T-cell (primary cell): Measurements from ENCODE around the gene CALM3. TPM values are rescaled to one million over a fixed set of nuclear protein-coding genes. Genes with fewer than 3 reads are reported as not detected.

ENCODE experiments used
- ATAC-seq, 4 experiments: fragments of 200-7000 bp in 3 of 4; fragments of 150-1000 bp in 1 of 4; cut with Tn5 transposase; replicated peaks in 1 of 4; 1 replicate in 3 of 4; 2 replicates in 1 of 4; pipeline ENCODE4 v1.10.0; 2021; ENCODE audit warnings: moderate library complexity in 3 of 4, mild to moderate bottlenecking in 2 of 4, moderate number of reproducible peaks in 1 of 4
- CTCF ChIA-PET, 2 donors: fragments of 300-600 bp; sonication (Branson Sonifier 250); formaldehyde crosslinking; loops; one replicate each; lab custom pipeline; 2022; ENCODE audit warnings: antibody characterized with exemption in 2 of 2; lab: Charles Lee
- POLR2A ChIA-PET, 2 donors: fragments of 300-600 bp; sonication (Branson Sonifier 250); formaldehyde crosslinking; loops; one replicate each; lab custom pipeline; 2022; ENCODE audit warnings: antibody characterized with exemption in 2 of 2; lab: Charles Lee
- DNase-seq, 35 experiments: peaks; one replicate each; pipeline versions ENCODE4 v3.0.0 to v3.0.0-alpha.2; 2013 to 2023
- H3K27ac ChIP-seq: one replicate; pipeline ENCODE4 v1.5.1; 2013; ENCODE audit warnings: low read length
- H3K27me3 ChIP-seq, 2 experiments: replicated peaks in 1 of 2; 1 replicate in 1 of 2; 2 replicates in 1 of 2; pipeline versions ENCODE4 v1.6.1 to v1.7.0; 2013; ENCODE audit warnings: low read length in 1 of 2, mixed read lengths in 1 of 2; ENCODE audit not compliant: control insufficient read depth in 2 of 2, insufficient read depth in 2 of 2; ENCODE audit errors: extremely low read depth in 1 of 2
- H3K36me3 ChIP-seq, 2 donors: 1 replicate in 1 of 2; 2 replicates in 1 of 2; pipeline versions ENCODE4 v1.6.1 to v1.7.0; 2013; ENCODE audit warnings: low read length in 1 of 2; ENCODE audit not compliant: control insufficient read depth in 2 of 2, insufficient read depth in 1 of 2; ENCODE audit errors: extremely low read depth in 1 of 2
- H3K4me1 ChIP-seq, 2 experiments: 1 replicate in 1 of 2; 2 replicates in 1 of 2; pipeline versions ENCODE4 v1.6.1 to v1.7.0; 2013; ENCODE audit warnings: low read length in 2 of 2, mixed read lengths in 1 of 2; ENCODE audit not compliant: insufficient read depth in 2 of 2, control insufficient read depth in 1 of 2; ENCODE audit errors: extremely low read depth in 1 of 2
- H3K4me3 ChIP-seq, 2 donors: 1 replicate in 1 of 2; 2 replicates in 1 of 2; pipeline versions ENCODE4 v1.5.1 to v1.7.0; 2013; ENCODE audit warnings: mild to moderate bottlenecking in 2 of 2, low read length in 1 of 2, moderate library complexity in 1 of 2; ENCODE audit not compliant: control insufficient read depth in 1 of 2; ENCODE audit errors: extremely low read depth in 1 of 2
- H3K9me3 ChIP-seq: 2 replicates; pipeline ENCODE4 v1.7.0; 2013
- H3K27ac Mint-ChIP-seq, 2 donors: one replicate each; pipeline ENCODE4 v1.8.0; 2020 to 2021; ENCODE audit warnings: mild to moderate bottlenecking in 2 of 2, mixed read lengths in 2 of 2
- H3K27me3 Mint-ChIP-seq, 2 donors: one replicate each; pipeline ENCODE4 v1.8.0; 2021 to 2022; ENCODE audit warnings: mixed read lengths in 2 of 2
- H3K36me3 Mint-ChIP-seq: one replicate; pipeline ENCODE4 v1.8.0; 2021; ENCODE audit warnings: mixed read lengths
- H3K4me1 Mint-ChIP-seq, 3 donors: one replicate each; pipeline ENCODE4 v1.8.0; 2020 to 2022; ENCODE audit warnings: mixed read lengths in 3 of 3, mild to moderate bottlenecking in 1 of 3
- H3K4me3 Mint-ChIP-seq, 3 donors: one replicate each; pipeline ENCODE4 v1.8.0; 2020 to 2022; ENCODE audit warnings: mild to moderate bottlenecking in 3 of 3, mixed read lengths in 3 of 3, moderate library complexity in 3 of 3
- H3K9me3 Mint-ChIP-seq, 3 donors: one replicate each; pipeline ENCODE4 v1.8.0; 2020 to 2022; ENCODE audit warnings: mixed read lengths in 3 of 3
- WGBS: methylation state at CpG from one replicate; pipeline ENCODE4 v1.1.5; 2013; ENCODE audit warnings: missing lambda C conversion rate; ENCODE audit not compliant: insufficient coverage; 5-methylcytosine and 5-hydroxymethylcytosine counted together
- total RNA-seq, 35 experiments: library from RNA in 6 of 35; stranded (reverse) in 6 of 35; fragments of 120-200 nt in 1 of 35; gene quantifications; one replicate each; pipeline versions ENCODE4 v1.2.1 to v1.2.4 and lab custom pipeline; 2013 to 2026

CALM3 gene
- total RNA-seq, 5 donors from 2014 or later (not counting 1 experiment from before 2014, with no cell fraction given), result 183 to 256 (median 208) TPM

GRCh38 chr19:46620267-46620666, 19.1 kb downstream of the CALM3 start:
- no peaks in the 10 kb centered on the region for H3K9me3 ChIP-seq
- Mint-ChIP-seq H3K36me3 (no peaks in the 10 kb centered on the region), H3K4me1 (peaks cover 52 to 77% (median 65%) of the 10 kb centered on the region in 3 donors), H3K9me3 (no peaks in the 10 kb centered on the region), H3K27ac (peak overlapping the region; percentile 77 to 85), H3K4me3 (peak overlapping the region in 1 of 3 donors; percentile 69), H3K27me3 (no peaks in the 10 kb centered on the region)
- ChIA-PET CTCF (interaction anchor here (0.6 kb wide), 3 partner anchors 37 to 113 kb away, joined by 3 to 9 read pairs (median 3); no protein-coding TSS in a partner anchor), POLR2A (interaction anchor here in 1 of 2 donors (0.6 to 0.7 kb wide), 2 partner anchors 8 to 18 kb away, joined by 8 read pairs; no protein-coding TSS in a partner anchor)
- H3K4me3 ChIP-seq, result no peak overlapping the region
- no peaks in the 10 kb centered on the region for H3K36me3 ChIP-seq
- H3K27ac ChIP-seq, result peak overlapping the region; percentile 64
- 100% methylated on average over 1 of the region's 3 CpGs for WGBS
- ATAC-seq (no peak), DNase-seq (no peak)
- H3K4me1 ChIP-seq, result peaks cover 54 to 87% of the 10 kb centered on the region in 2 experiments
- peaks cover 0 to 22% of the 10 kb centered on the region in 2 experiments for H3K27me3 ChIP-seq

- POLR2A ChIA-PET, result interaction anchor here in 1 of 2 donors (0.7 kb wide), 1 partner anchor 9 kb away, joined by 8 read pairs; no protein-coding TSS in a partner anchor
- Histone ChIP-seq H3K27ac (no peak overlapping the region), H3K4me1 (peaks cover 54 to 90% of the 10 kb centered on the region in 2 experiments), H3K9me3 (no peaks in the 10 kb centered on the region), H3K27me3 (peaks cover 0 to 25% of the 10 kb centered on the region in 2 experiments), H3K36me3 (no peaks in the 10 kb centered on the region), H3K4me3 (no peak overlapping the region)
- ATAC-seq (no peak), DNase-seq (no peak)
- WGBS, result 83% methylated on average over 4 of the region's 6 CpGs
- CTCF ChIA-PET, result interaction anchor here in 1 of 2 donors (0.6 kb wide), 2 partner anchors 52 to 113 kb away, joined by 3 read pairs; no protein-coding TSS in a partner anchor
- no peaks in the 10 kb centered on the region for H3K9me3 Mint-ChIP-seq
- no peaks in the 10 kb centered on the region for H3K36me3 Mint-ChIP-seq
- peaks cover 52 to 76% (median 67%) of the 10 kb centered on the region in 3 donors for H3K4me1 Mint-ChIP-seq
- peak overlapping the region in 1 of 3 donors; percentile 69 for H3K4me3 Mint-ChIP-seq
- H3K27me3 Mint-ChIP-seq, result no peaks in the 10 kb centered on the region
- H3K27ac Mint-ChIP-seq, result peak overlapping the region in 1 of 2 donors; percentile 77
These were observed 19.6 kb downstream of the CALM3 start for GRCh38 chr19:46620716-46621115.

DNA sequence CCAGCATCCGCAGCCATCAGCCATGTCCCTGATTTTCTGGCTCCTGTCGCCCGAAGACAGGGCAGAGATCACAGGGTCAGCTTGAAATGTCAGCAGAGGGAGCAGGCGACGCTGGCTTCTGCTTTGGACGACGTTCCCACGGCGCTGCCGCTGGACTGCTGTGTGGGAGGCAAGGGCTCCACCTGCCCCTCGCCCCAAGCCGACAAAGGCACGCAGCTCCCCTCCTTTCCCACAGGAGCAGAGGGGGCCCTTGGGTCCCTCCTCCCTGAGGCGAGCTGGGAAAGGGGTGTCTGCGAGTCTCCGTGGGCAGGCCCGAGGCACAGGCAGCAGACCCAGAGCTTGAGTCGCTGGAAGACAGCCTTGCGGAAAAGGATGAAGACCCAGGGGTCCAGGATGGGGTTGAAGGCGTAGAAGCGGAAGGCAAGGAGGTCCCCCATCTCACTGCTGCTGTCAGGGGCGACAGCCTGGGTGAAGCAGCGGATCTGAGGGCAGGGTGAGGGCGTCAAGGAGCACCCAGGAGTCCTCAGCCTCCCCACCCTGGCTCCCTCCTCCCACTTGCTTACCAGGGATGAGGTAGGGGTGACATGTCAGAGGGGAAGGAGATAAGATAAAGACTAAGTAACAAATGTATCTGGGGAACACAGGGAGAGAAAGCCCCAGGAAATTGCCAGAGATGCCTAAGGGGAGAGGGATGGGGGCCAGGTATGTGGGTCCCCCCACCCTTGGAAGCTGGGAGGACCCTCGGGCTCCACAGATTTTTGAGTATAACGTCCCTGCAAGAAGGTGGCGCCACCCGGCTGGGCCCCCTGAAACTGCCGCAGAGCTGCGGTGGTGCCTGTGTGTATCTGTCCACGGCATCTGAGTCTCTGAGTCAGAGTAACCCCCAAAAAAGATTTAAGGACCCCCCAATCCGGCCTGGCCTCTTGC, 20.3 kb downstream of the CALM3 start:
- H3K36me3 Mint-ChIP-seq, result no peaks in the 10 kb centered on the region
- no peaks in the 10 kb centered on the region for H3K9me3 ChIP-seq
- 82% methylated on average over 23 of the region's 32 CpGs for WGBS
- H3K36me3 ChIP-seq, result no peaks in the 10 kb centered on the region
- DNase-seq, result peak in 1 of 35 experiments; percentile 17
- no peak overlapping the region for H3K4me3 ChIP-seq
- H3K4me1 Mint-ChIP-seq, result peaks cover 51 to 70% (median 65%) of the 10 kb centered on the region in 3 donors
- H3K27ac ChIP-seq, result no peak overlapping the region
- H3K27me3 Mint-ChIP-seq, result no peaks in the 10 kb centered on the region
- H3K27ac Mint-ChIP-seq, result peak overlapping the region in 1 of 2 donors; percentile 43
- H3K4me3 Mint-ChIP-seq, result peak overlapping the region in 2 of 3 donors; percentile 9 to 69
- ChIA-PET POLR2A (no interaction called here), CTCF (no interaction called here)
- no peak for ATAC-seq
- no peaks in the 10 kb centered on the region for H3K9me3 Mint-ChIP-seq
- peaks cover 0 to 32% of the 10 kb centered on the region in 2 experiments for H3K27me3 ChIP-seq
- H3K4me1 ChIP-seq, result peaks cover 54 to 83% of the 10 kb centered on the region in 2 experiments

DNA sequence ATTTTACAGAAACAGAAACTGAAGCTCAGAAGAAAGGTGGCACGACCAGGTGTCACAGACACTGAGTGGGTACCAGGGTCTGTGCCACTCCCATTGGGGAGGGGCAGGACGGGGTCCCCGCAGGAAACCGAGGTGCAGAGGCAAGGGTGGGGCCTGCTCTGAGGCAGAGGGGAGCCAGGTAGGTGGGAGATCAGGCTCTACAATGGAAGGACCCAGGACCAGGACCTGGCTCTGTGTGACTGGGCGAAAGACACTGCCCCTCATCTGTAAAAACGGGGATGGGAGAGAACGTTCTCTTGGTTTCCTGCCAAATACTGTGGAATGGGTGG, 21.0 kb downstream of the CALM3 start:
- H3K36me3 ChIP-seq, result no peaks in the 10 kb centered on the region
- no peak overlapping the region for H3K27ac ChIP-seq
- 44% methylated on average over 5 of the region's 7 CpGs for WGBS
- no peaks in the 10 kb centered on the region for H3K36me3 Mint-ChIP-seq
- CTCF ChIA-PET, result interaction anchor here in 1 of 2 donors (0.6 kb wide), 1 partner anchor 76 kb away, joined by 3 read pairs; no protein-coding TSS in a partner anchor
- H3K4me3 ChIP-seq, result peak overlapping the region in 1 of 2 donors; percentile 33
- H3K9me3 ChIP-seq, result no peaks in the 10 kb centered on the region
- peaks cover 45 to 64% (median 63%) of the 10 kb centered on the region in 3 donors for H3K4me1 Mint-ChIP-seq
- H3K27ac Mint-ChIP-seq, result peak overlapping the region in 1 of 2 donors; percentile 16
- H3K27me3 ChIP-seq, result peaks cover 0 to 33% of the 10 kb centered on the region in 2 experiments
- H3K27me3 Mint-ChIP-seq, result no peaks in the 10 kb centered on the region
- POLR2A ChIA-PET, result no interaction called here
- DNase-seq (no peak), ATAC-seq (peak in 1 of 4 experiments; percentile 26)
- H3K4me3 Mint-ChIP-seq, result peak overlapping the region in 2 of 3 donors; percentile 9 to 69
- H3K9me3 Mint-ChIP-seq, result no peaks in the 10 kb centered on the region
- peaks cover 48 to 76% of the 10 kb centered on the region in 2 experiments for H3K4me1 ChIP-seq

DNA sequence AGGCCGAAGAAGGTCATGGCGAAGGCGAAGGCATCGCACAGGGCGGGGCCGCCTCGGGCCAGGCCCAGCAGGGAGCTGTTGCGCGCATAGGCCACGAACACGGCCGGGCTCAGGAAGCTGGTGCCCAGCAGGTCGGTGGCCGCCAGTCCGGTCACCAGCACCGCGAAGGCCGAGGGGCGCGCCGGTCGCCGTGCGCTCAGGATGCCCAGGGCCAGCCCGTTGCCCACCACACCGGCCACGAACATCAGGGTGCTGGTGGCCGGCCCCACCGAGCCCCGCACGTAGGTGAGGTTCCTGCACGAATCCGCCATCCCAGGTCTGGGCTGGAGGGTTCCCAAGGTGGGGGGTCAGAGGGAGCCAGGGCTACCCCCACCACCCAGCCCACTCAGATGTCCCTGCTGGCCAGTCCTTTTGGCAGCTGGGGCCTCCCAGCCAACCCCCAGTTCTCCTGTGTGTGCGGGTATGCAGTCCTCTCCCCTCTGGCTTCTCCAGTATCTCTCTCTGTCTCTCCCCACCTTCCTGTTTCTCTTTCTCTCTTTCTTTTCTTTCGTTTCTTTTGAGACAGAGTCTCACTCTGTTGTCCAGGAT, 22.9 kb downstream of the CALM3 start:
- H3K4me1 Mint-ChIP-seq, result peaks cover 38 to 66% (median 53%) of the 10 kb centered on the region in 3 donors
- Histone ChIP-seq H3K4me1 (peaks cover 36 to 59% of the 10 kb centered on the region in 2 experiments), H3K9me3 (no peaks in the 10 kb centered on the region), H3K27me3 (peaks cover 0 to 36% of the 10 kb centered on the region in 2 experiments), H3K27ac (no peak overlapping the region), H3K36me3 (no peaks in the 10 kb centered on the region), H3K4me3 (peak overlapping the region in 1 of 2 donors; percentile 0)
- H3K27me3 Mint-ChIP-seq, result no peaks in the 10 kb centered on the region
- H3K36me3 Mint-ChIP-seq, result no peaks in the 10 kb centered on the region
- ChIA-PET POLR2A (interaction anchor here in 1 of 2 donors (1.3 kb wide), 1 partner anchor 37 kb away, joined by 4 read pairs; the partner anchor contains the start of gene DACT3), CTCF (no interaction called here)
- WGBS, result 92% methylated on average over 22 of the region's 35 CpGs
- peak overlapping the region in 2 of 3 donors; percentile 21 to 84 for H3K4me3 Mint-ChIP-seq
- ATAC-seq (no peak), DNase-seq (no peak)
- no peaks in the 10 kb centered on the region for H3K9me3 Mint-ChIP-seq
- peak overlapping the region in 1 of 2 donors; percentile 78 for H3K27ac Mint-ChIP-seq
